Right lobe of liver (tissue), 6 donors: ENCODE data around the gene CST4. TPM values are rescaled to one million over a fixed set of nuclear protein-coding genes. Genes with fewer than 3 reads are reported as not detected.
"Not testable (repeated sequence)": the region's sequence is repeated elsewhere in the genome, so short reads cannot be mapped to it uniquely, and the experiment has no call there.

ENCODE experiments used
- ATAC-seq, 4 donors: fragments of 200-7000 bp; cut with Tn5 transposase; one replicate each; pipeline ENCODE4 v1.9.1; 2020; ENCODE audit warnings: mild to moderate bottlenecking in 4 of 4, moderate library complexity in 4 of 4
- DNase-seq, 3 donors: peaks; one replicate each; pipeline ENCODE4 v3.0.0-alpha.2; 2020
- H3K27ac ChIP-seq, 3 donors: fragments of 200-600 bp; one replicate each; pipeline ENCODE4 v1.8.0; 2022
- H3K27me3 ChIP-seq, 2 donors: fragments of 200-600 bp; one replicate each; pipeline ENCODE4 v1.8.0; 2022
- H3K36me3 ChIP-seq, 4 donors: fragments of 200-600 bp; sonication (generic) in 1 of 4; one replicate each; pipeline versions ENCODE4 v1.5.1 to v1.8.0; 2017 to 2022; ENCODE audit warnings: control low read depth in 1 of 4
- H3K4me1 ChIP-seq, 4 donors: fragments of 200-600 bp; sonication (generic) in 1 of 4; one replicate each; pipeline versions ENCODE4 v1.5.1 to v1.8.0; 2017 to 2022; ENCODE audit warnings: control low read depth in 1 of 4
- H3K4me3 ChIP-seq, 3 donors: fragments of 200-600 bp; one replicate each; pipeline ENCODE4 v1.8.0; 2022
- H3K9me3 ChIP-seq, 4 donors: fragments of 200-600 bp; sonication (generic) in 1 of 4; one replicate each; pipeline versions ENCODE4 v1.5.1 to v1.8.0; 2017 to 2022; ENCODE audit warnings: control low read depth in 1 of 4
- CTCF ChIP-seq, 4 donors: fragments of 200-600 bp in 3 of 4; fragments of 450-650 bp in 1 of 4; IDR thresholded peaks; one replicate each; pipeline versions ENCODE4 v1.5.1 to v1.8.0; 2016 to 2022; ENCODE audit warnings: antibody characterized with exemption in 4 of 4, mild to moderate bottlenecking in 2 of 4
- POLR2A ChIP-seq: fragments of 450-650 bp; IDR thresholded peaks from one replicate; pipeline ENCODE4 v1.6.1; 2017; ENCODE audit warnings: antibody characterized with exemption, mild to moderate bottlenecking
- WGBS: methylation state at CpG from one replicate; pipeline ENCODE4 v1.1.6; 2018; ENCODE audit warnings: low coverage, low lambda C conversion rate; ENCODE audit not compliant: insufficient coverage; ENCODE audit errors: missing lambda C conversion rate; 5-methylcytosine and 5-hydroxymethylcytosine counted together
- intact Hi-C, 2 donors: fragments of 100-400 bp; cut with DNase I; formaldehyde crosslinking; loops; one replicate each; pipeline versions ENCODE4 v1.11.2 to v1.14.1; 2022
- total RNA-seq, 6 experiments: library from RNA; depleted of rRNA in 2 of 6; stranded (reverse); fragments of >200 nt in 2 of 6; fragmentation: NEBNext Ultra II Directional in 3 of 6; extraction: Animal tissue kit (Norgen Biotek cat#: 25700) in 3 of 6; gene quantifications; one replicate each; pipeline versions ENCODE4 v1.1.0 to v1.2.4, GENCODE V29; 2016 to 2023
- donor health status: DM: no; HTN: yes; CAD: no.
- donor health status: DM: no; HTN: no; CAD: no.
- donor health status: DM: no; HTN: no; CAD: no.
- donor health status: DM: no; HTN: yes; CAD: no.
- donor health status: DM: no; HTN: yes; CAD: no.

CST4 gene
- total RNA-seq, 6 experiments from 2014 or later = not detected

DNA sequence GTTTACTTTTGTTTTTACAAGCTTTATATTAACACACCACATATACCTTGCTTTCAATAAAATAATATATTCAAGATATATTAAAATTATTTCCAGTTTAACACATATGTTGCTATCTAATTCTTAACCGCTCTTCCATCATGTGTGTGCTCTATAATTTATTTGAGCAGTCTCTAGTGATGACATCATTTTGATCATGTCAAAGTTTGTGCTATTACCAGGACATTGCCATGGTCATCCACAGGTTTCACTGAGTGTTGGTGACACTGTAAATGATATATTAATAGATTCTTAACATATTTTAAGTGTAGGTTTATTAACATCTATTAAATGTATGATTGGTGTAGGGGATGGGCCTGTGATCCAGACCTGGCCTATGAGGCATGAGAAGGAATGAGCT is 17.1 kb upstream of the CST4 start:
- DNase-seq = no peak
- WGBS = 65% methylated on average over 1 of the region's 1 CpG
- TF ChIP-seq CTCF (IDR thresholded peaks at IDR 0.05) = no peak
- TF ChIP-seq POLR2A = no peak

DNA sequence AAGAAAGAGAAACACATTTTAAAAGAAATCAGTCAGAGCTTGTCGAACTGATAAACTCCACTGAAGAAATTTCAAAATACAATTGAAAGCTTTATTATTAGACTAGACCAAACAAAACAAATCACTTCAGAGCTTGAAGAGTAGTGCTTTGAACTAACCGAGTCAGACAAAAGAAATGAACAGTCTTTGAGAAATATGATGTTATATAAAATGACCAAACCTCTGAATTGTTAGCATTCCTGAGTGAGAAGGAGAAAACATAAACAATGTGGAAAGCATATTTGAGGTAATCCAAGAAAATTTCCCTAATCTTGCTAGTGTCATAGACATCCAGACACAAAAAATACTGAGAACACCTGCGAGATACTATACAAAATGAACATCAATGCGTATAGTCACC is 13.2 kb upstream of the CST4 start:
- Histone ChIP-seq H3K4me1 (no peaks in the 10 kb centered on the region), H3K27ac (no peak overlapping the region), H3K4me3 (no peak overlapping the region), H3K27me3 (no peaks in the 10 kb centered on the region), H3K9me3 (no peaks in the 10 kb centered on the region), H3K36me3 (no peaks in the 10 kb centered on the region)
- no peak for TF ChIP-seq POLR2A
- no peak for TF ChIP-seq CTCF (IDR thresholded peaks at IDR 0.05)
- intact Hi-C loops = no loop called here
- no peak for DNase-seq
- WGBS = 64% methylated on average over 4 of the region's 4 CpGs
- no peak for ATAC-seq

More for the DNA sequence above, 17.1 kb upstream of the CST4 start:
- Histone ChIP-seq H3K27ac (no peak overlapping the region), H3K4me1 (no peaks in the 10 kb centered on the region), H3K36me3 (no peaks in the 10 kb centered on the region), H3K4me3 (no peak overlapping the region), H3K27me3 (no peaks in the 10 kb centered on the region), H3K9me3 (no peaks in the 10 kb centered on the region)
- no peak for ATAC-seq
- intact Hi-C loops = no loop called here

DNA sequence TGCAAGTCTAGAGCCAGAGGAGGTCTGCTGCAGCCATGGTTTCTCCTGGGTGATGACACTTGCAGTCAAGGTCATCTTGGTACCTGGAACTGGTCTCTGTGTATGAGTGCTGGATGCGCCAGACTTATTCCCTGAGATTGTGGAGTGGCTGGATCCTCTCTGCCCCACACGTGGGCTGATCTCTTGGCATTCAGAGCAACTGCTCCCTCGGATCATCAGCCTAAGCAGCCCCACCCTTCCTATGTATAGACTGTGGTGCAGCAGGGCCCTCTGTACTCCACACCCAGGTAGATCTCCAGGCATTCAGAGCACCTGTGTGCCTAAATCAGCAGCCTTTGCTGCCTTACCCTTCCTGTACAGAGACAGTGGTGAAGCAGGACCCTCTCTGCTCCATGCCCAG is 12.1 kb upstream of the CST4 start:
- DNase-seq (no peak), ATAC-seq (no peak)
- Histone ChIP-seq H3K4me3 (no peak overlapping the region), H3K4me1 (no peaks in the 10 kb centered on the region), H3K27ac (no peak overlapping the region), H3K27me3 (no peaks in the 10 kb centered on the region), H3K36me3 (no peaks in the 10 kb centered on the region), H3K9me3 (no peaks in the 10 kb centered on the region)
- no CpG with 5 or more reads among the region's 3 CpGs for WGBS
- no peak for TF ChIP-seq POLR2A
- TF ChIP-seq CTCF (IDR thresholded peaks at IDR 0.05) = no peak
- intact Hi-C loops = no loop called here

DNA sequence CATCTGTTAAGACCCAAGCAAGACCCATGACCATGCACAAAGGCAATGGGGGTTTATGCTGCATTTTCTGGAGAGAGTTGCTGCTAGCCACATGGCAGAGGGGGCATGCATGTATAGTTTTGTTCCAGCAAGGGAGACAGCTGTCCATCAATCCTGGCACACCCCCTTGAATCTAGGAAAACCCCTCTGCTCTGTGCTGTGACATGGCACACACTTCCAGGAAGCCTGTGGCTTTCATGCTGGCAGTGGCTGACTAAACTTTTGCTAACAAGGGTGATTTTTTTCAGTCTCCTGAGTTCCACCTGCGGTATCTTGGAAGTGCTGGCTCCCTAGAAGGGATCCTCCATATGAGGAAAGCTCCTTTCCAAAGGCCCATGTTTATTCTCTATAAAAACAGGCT is 9.1 kb upstream of the CST4 start:
- ATAC-seq = no peak
- Histone ChIP-seq H3K9me3 (no peaks in the 10 kb centered on the region), H3K27me3 (no peaks in the 10 kb centered on the region), H3K27ac (no peak overlapping the region), H3K36me3 (no peaks in the 10 kb centered on the region), H3K4me1 (no peaks in the 10 kb centered on the region), H3K4me3 (no peak overlapping the region)
- no peak for DNase-seq
- 40% methylated on average over 1 of the region's 1 CpG for WGBS
- intact Hi-C loops = no loop called here
- TF ChIP-seq POLR2A = no peak
- TF ChIP-seq CTCF (IDR thresholded peaks at IDR 0.05) = no peak

DNA sequence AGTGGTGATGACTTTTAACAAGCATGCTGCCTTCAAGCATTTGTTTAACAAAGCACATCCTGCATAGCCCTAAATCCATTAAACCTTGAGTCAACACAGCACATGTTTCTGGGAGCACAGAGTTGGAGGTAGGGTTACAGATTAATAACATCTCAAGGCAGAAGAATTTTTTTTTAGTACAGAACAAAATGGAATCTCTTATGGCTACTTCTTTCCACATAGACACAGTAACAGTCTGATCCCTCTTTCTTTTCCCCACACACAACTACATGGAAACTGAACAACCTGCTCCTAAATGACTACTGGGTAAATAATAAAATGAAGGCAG is 6.2 kb upstream of the CST4 start:
- H3K9me3 ChIP-seq, ATAC-seq, H3K27ac ChIP-seq, H3K4me1 ChIP-seq, H3K27me3 ChIP-seq, intact Hi-C loops, H3K4me3 ChIP-seq, H3K36me3 ChIP-seq, DNase-seq: not testable (repeated sequence)

- not testable (repeated sequence) for H3K9me3 ChIP-seq, H3K27ac ChIP-seq
Measured at GRCh38 chr20:23694178-23695067, 5.6 kb upstream of the CST4 start.

GRCh38 chr20:23692725-23693619 is 4.1 kb upstream of the CST4 start:
- H3K36me3 ChIP-seq, H3K27ac ChIP-seq, intact Hi-C loops: not testable (repeated sequence)

More at GRCh38 chr20:23694178-23695067, 5.6 kb upstream of the CST4 start:
- ATAC-seq, H3K4me3 ChIP-seq, intact Hi-C loops, H3K27me3 ChIP-seq, DNase-seq, H3K4me1 ChIP-seq, H3K36me3 ChIP-seq: not testable (repeated sequence)
- WGBS = 52% methylated on average over 8 of the region's 12 CpGs

More at GRCh38 chr20:23692725-23693619, 4.1 kb upstream of the CST4 start:
- H3K4me3 ChIP-seq, H3K27me3 ChIP-seq, H3K9me3 ChIP-seq, H3K4me1 ChIP-seq: not testable (repeated sequence)
- 43% methylated on average over 10 of the region's 10 CpGs for WGBS
- DNase-seq (peak in 1 of 3 donors; percentile 36), ATAC-seq (peak; percentile 66 to 96 (median 86))
